B cell (primary cell): ENCODE measurements around the gene MRPL18.

Experiments used
- CTCF ChIP-seq: fragments of 200-600 bp; IDR thresholded peaks from one replicate; pipeline ENCODE4 v1.8.0; 2022; ENCODE audit warnings: antibody characterized with exemption, mild to moderate bottlenecking
- EZH2 ChIP-seq: IDR thresholded peaks from 2 replicates; pipeline ENCODE4 v1.6.1; 2012; ENCODE audit warnings: borderline replicate concordance, low read depth, mild to moderate bottlenecking, moderate library complexity, low read length; ENCODE audit not compliant: insufficient read depth, poor library complexity, severe bottlenecking

DNA sequence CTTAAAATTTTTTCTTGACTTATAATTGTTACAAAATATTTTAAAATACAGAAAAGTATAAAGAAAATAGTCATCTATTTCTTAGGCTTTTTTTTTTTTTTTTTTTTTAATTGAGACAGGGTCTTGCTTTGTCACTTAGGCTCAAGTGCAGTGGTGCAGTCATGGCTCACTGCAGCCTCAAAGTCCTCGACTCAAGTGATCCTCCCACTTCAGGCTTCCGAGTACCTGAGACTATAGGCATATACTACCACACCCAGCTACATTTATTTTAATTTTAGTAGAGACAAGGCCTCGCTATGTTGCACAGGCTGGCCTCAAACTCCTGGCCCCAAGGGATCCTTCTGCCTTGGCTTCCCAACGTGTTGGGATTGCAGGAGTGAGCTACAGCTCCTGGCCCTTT lies 33.8 kb upstream of the MRPL18 start:
- no peak for TF ChIP-seq CTCF
- no peak for TF ChIP-seq EZH2
